Right kidney (tissue), 1 donor: ENCODE data around the gene ALG14.
A peak's percentile ranks its signal among the peaks of the same experiment; 100 is the strongest.
"Not testable (repeated sequence)": the region's sequence is repeated elsewhere in the genome, so short reads cannot be mapped to it uniquely, and the experiment has no call there.

Experiments
- DNase-seq: peaks from one replicate; pipeline ENCODE4 v3.0.0-alpha.2; 2016

Gene ALG14

GRCh38 chr1:95043141-95043980 is 29.4 kb downstream of the ALG14 start:
- peak; percentile 58 for DNase-seq

DNA sequence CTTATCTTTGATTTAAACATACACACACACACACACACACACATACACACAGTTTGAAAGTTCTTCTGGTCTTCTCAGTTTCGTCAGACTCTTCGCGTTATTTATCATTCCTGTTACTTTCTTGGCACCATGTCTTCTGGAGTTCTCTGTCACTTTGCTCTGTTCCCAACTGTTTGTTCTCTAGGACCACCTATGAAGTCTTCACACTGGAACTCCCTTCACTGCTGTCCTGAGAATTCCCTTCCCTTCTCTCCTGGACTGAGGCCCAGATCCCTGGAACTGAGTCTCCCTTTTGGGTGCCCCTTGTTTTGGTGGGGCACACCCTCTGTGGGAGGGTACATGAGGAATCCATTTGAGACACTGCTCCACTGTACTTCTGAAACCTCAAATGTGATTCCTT is 30.5 kb downstream of the ALG14 start:
- no peak for DNase-seq

DNA sequence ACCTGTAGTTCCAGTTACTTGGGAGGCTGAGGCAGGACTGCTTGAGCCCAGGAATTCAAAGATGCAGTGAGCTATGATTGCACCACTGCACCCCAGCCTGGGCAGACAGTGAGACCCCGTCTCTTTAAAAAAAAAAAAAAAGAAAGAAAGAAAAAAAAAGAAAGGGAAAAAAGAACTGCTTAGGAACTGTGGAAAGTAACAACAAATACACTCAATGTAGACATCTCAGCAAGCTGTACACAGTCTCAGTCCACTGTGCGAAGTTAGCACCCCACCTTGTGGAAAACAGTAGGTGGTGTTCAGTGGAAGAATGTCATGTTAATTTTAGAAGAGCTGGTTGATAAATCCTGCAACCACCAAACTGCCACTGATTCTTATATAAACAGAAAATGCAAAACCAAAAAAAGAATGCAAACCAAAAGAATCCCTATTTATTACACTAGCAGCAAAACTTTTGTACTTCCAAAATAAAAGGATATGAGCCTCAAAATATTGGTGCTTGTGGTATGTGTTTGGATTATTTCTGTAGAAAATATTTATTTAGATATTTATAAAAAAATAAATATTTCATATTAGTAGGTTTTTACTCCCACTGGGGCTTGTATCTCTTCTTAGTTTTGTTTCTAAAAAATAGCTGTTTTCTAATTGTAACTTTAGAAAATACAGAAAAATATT is 31.1 kb downstream of the ALG14 start:
- DNase-seq = no peak

DNA sequence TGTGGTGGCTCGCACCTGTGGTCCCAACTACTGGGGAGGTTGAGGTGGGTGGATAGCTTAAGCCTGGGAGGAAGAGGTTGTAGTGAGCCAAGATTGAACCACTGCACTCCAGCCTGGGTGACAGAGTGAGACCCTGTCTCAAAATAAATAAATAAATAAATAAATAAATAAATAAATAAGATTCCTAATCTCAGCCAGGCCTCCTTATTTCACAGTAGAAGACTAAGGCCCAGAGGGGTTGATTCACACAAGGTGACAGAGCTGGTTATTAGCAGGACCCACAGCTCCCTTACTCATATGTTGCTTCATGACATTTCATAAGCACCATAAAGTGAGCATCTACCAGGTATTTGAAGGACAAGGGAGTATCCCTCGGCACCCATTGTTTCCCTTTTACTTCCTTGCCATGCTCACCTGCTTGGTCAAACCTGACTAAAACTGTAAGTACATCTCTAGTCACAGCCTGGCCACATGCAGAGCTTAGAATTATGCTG is 32.7 kb downstream of the ALG14 start:
- no peak for DNase-seq

DNA sequence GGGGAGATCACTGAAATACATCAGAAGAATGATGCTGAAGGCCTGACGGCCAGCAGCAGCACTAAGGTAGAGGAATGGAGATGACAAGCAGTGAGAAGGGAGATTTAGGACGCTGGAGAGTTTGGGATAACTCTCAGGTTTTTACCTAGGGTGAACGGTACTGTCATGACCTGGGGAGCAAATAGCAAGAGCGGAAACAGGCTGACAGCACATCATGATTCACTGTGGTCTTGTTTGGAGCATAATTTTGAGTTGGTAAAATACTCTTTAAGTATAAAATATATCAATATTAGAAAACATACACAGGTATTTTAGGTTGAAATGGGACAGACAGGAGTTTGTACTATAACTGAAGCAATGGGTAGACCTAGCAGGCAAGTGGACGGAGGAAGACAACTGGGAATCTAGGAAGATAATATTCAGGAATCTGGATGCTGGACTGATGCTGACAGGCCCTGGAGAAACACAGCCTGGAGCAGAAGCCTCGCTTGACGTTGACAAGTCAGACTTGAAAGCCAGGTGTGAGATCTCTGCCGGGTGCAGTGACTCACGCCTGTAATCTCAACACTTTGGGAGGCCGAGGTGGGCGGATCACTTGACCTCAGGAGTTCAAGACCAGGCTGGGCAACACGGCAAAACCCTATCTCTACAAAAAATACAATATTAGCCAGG is 33.3 kb downstream of the ALG14 start:
- no peak for DNase-seq

DNA sequence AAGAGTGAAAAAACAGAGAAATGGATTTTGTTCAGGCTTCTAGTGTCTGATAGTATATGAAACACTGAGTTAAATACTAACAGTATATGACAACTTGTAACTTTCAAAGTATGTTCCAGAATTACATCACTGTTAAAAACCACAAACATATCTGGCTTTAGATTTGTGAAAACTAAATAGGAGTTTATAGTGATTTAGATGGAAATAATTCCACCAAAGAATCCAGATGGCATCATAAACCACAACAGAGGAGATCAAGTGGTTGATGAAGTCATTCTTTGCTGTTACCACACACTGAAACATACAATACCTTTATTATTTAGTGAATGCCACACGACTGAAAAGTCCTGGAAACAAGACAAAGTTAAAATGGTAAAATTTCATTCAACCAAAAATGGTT is 37.2 kb downstream of the ALG14 start:
- DNase-seq = no peak

DNA sequence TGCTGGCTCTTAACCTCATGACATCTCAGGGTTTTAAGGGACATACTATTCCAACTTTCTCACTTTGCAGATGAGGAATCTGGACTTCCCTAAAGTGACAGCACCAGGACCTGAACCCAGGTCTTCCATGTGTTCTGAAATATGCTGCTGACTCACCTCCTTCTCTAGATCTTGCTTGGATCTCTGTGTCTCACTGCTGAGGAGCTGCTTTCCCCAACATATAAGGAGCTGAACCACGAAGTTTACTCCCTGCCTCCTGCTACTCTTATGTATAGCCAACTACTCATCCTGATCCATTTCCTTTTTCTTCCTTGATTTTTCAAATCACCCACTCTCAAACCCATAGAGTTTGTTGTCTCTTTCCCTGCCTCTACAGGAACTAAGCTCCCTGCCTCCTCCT is 38.2 kb downstream of the ALG14 start:
- no peak for DNase-seq

DNA sequence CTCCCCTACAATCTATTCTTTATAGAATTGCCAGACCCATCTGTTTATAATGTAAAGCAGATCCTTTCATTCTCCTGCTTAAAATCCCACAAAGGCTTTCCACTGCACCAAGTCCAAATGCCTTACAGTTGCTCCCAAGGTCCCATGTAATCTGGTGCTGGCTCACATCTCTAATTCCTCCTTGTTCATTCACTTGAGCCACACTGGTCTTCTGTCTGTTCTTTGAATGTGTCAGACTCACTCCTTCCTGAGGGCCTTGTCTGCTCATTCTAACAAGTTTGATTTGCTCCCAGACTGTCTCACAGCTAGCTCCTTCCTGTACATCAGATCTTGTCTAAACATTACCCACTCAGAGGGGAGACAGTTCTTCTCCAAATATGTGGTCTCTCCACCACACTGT is 38.9 kb downstream of the ALG14 start:
- DNase-seq = no peak

- no peak for DNase-seq
Measured at GRCh38 chr1:95029532-95029931, 43.2 kb downstream of the ALG14 start.

DNA sequence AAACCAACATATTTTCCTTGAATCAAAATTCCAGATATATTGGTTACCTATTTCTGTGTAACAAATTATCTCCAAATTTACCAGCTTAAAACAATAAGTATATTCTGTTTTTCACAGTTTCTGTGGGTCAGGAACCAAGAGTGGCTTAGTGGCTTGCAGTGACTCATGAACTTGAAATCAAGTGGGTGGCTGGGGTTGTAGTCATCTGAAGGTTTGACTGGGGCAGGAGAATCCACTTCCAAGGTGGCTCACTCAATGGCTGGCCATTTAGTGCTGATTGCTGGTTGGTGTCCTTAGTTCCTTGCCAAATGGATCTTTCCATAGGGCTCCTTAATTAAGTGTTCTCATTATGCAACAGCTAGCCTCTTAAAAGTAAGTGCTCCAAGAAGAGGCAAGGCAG is 43.8 kb downstream of the ALG14 start:
- DNase-seq = no peak

DNA sequence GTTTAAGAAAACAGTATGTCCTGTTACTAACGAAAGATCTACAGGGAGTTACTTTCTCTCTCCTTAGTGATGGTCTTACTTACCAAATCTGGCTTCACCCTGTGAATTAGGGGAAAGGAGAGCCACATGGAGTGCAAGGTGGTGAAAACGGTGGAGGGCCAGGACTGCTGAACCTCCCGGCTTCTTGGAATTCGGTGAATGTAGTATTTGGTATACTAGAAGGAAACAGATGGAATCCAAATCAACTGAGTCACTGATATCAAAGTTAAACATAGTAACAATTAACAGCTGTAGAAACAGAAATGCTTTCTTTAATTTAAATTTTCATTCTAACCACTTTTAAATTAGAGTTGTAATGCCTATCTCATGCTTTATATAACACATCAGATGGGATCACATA is 45.7 kb downstream of the ALG14 start:
- no peak for DNase-seq

- DNase-seq = no peak
Measured at GRCh38 chr1:95023399-95024043, 49.2 kb downstream of the ALG14 start.

DNA sequence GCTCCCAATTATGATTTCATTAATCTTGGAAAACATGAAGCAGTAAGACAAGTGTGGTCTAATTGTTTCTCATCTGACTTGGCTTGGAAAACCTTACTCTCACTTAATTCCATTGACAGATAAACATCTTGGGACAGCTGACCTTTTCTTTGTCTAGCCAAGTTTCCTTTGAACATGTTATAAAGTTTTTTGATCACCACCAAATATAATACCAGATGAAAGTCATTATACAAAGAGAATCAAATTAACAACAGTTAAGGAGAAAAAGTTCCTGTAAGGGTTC is 50.2 kb downstream of the ALG14 start:
- no peak for DNase-seq

- DNase-seq = no peak
Measured at GRCh38 chr1:95021805-95022643, 50.7 kb downstream of the ALG14 start.

DNA sequence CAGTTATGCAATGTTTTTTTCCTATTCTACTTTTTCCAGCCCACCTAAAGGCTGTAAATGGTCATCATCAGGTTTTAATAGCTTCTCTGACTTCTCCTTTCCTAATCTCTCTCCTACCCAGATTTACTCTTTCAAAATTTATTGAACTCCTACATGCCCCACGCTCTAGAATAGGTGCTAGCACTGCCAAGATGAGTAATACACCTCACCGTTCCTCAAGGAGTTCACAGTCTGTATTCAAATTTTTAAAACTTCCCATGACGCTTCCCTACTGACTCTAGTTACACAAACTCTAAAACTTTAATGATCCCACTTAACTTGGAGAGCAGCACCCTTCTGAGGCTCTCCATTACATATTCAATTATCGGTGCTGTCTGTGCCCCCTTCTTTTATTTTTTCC is 51.6 kb downstream of the ALG14 start:
- no peak for DNase-seq

DNA sequence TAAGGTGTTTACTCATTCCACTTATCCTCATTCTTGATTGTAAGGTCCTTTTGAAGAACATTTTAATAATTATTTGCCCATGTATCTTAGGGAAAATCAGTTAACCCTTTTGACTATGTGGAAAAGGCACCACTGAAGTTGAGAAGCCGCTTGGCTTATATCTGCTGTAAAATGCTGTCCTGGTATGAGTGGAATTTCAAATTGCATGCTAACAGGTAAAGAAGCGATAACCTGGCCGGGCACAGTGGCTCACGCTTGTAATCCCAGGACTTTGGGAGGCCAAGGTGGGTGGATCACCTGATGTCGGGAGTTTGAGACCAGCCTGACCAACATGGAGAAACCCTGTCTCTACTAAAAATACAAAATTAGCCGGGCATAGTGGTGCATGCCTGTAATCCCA is 53.3 kb downstream of the ALG14 start:
- DNase-seq = not testable (repeated sequence)

DNA sequence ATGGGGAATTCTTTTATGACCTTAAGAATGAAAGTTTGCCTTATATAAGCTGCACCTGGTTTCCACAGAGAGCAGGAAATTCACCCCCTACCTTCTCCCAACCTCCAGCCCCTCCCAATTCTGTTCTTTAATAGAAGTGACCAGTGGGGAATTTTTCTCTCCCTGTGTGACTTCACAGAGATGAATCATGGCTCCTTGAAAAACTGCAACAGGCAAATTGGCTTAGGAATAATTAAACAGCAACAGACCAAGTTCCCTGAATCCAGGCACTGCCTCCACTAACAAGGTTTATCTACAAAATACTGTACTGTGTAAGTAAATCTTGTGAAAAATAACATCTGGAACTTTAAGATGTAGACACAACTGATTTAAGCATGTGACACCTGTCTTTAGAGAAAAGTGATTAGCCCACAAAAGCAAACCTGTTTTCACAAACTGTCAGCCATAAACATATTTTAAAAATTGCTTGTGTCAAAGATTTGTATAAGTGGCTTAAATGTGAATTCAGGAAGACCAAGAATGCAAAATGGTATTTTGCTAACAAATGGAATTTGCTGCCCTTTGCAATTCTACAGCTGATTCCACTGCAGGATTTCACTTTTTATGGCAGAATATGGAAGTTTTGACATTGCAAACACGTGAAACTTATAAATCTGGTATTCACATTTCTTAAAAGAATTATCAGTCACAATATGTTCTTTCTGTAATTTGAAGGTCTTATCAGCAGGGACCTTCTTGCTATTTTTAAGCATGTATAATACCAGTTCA is 54.0 kb downstream of the ALG14 start:
- no peak for DNase-seq

- no peak for DNase-seq
Measured at GRCh38 chr1:95017775-95018174, 55.0 kb downstream of the ALG14 start.

GRCh38 chr1:95015076-95015475 is 57.7 kb downstream of the ALG14 start:
- DNase-seq = no peak

GRCh38 chr1:95013950-95014574 is 58.7 kb downstream of the ALG14 start:
- DNase-seq = no peak

DNA sequence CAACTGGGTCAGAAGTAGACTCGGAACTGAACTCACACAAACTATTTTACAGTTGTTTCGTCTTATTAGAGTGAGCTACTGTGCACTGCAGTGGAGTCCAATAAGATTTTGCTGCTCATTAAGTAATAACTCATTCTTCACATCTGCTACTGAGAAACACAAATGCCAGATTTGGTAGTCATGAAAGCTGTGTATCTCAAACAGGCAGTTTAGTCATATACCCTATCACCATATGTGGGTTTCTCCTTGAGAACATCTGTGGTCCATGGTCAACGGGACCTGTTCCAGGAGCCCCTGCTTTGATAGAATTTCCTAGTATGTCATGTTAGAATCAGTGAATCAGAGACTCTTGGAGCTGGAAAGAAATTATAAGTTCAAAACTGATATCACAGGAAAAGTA is 60.4 kb downstream of the ALG14 start:
- no peak for DNase-seq
